Measurements from ENCODE around the gene TNFAIP2.

TNFAIP2 gene

DNA sequence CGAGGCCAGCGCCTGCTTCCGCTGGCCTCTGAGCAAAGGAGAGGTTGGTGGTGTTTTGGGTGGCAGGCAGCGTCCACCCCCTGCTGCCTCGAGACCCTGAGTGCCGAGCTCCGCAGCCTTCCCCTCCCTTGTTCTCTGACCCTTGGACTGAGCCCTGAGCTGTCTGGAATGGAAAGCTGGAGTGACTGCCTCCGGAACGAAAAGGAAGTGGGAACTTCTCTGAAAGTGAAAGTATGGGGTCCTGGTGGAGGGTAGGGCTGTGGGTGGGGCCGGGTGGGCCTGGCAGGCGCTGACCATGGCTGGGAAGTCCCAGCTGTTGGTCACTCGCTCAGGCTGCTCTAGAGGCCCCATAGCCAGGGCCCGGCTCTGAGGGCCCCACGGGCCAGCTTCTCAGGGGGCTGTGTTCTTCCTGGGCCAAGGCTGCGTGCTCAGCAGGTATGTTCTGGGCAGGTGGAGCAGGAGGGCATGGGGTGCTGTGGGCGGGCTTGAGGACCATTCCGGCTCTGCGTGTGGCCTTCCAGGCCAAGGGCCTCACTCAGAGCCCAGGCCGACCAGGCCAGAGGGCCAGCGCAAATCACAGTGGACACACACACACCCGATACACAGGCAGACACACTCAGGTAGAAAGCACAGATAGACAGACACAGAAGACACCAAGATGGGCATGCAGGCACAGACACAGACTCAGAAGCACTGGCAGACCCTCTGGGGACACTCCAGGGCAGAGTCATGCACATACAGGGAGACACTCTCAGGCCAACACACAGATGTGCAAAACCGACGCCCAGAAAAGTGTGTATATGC, 28.7 kb upstream of the TNFAIP2 start, which contains the start of gene EXOC3L4:
Gene EXOC3L4, plus strand, starts transcription at position 320 of the 804 bp plus-strand sequence. CDS start 5,495 bp downstream, outside the sequence.
- no peak for DNase-seq (ENCODE audit: low read depth)

DNA sequence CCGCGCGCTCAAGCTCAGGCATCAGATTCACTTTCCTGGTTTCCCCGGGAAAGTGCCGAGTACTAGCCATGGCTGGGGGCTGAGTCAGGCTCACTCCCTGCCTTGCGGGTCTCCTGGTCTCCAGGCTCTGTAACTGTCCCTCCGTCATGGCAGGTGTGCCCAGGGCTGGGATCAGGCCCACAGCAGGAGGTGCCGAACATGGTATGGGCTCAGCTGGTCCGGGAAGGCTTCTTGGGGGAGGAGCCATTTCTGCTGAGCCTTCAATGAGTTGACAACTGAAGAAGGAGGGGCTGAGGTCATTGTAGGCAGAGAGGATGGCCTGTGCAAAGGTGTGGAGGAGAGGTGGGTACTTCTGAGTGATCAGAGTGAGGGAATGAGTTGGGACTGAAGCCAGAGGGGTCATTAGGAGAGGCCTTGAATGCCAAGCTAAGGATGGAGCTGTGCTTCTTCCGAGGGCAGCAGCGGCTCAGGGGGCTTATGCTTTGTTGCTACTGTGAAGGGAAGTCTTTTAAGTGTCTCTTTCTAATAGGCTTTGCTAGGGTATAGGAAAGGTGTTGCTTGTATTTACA, 28.0 kb upstream of the TNFAIP2 start:
- no peak for DNase-seq (ENCODE audit: low read depth)

DNA sequence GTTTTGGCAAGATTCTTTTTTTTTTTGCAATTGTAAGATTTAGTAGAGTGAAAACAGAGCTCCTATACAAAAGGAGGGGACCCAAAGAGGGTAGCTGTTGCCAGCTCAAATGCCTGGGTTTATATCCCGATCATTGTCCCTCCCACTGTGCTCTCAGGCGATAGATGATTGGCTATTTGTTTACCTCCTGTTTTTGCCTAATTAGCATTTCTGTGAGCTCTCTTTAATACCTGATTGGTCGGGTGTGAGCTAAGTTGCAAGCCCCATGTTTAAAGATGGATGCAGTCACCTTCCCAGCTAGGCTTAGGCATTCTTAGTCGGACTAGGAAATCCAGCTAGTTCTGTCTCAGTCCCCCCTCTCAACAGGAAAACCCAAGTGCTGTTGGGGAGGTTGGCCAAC, 26.9 kb upstream of the TNFAIP2 start:
- no peak for DNase-seq (ENCODE audit: low read depth)

DNA sequence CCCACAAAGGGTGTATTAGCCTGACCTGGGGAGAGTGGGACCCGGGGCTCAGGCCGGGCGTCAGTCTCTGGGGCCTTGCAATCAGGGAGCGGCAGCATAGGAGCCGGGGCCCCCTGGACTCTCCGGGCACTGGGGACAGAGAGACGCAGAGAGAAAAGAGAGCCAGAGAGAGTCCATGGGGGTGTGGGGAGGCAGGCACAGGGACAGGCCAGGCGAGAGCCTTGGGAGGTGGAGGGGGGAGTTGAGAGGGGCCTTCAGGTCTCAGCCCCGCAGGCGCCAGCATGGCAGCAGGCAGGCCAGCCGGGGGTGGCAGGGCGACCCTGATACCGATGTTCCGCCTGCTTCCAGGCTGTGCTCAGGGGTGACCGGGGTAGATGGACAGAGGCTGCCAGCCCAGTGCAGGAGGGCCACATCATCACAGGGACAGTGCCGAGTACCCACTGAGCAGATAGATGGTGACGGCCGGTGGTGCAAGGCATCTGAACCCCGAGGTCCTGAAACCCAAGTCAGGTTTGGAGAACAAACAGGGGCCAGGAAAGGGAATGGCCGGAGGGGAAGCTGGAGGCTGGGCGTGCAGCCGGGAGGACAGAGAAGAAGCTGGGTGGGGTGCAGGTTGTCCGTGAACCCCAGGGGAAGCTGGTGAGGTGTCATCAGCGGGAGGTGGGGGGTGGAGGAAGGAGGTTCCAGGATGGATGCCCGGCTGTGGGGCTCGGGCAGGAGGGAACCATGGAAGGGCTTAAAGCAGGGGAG, 25.8 kb upstream of the TNFAIP2 start:
- DNase-seq (ENCODE audit: low read depth) = no peak

DNA sequence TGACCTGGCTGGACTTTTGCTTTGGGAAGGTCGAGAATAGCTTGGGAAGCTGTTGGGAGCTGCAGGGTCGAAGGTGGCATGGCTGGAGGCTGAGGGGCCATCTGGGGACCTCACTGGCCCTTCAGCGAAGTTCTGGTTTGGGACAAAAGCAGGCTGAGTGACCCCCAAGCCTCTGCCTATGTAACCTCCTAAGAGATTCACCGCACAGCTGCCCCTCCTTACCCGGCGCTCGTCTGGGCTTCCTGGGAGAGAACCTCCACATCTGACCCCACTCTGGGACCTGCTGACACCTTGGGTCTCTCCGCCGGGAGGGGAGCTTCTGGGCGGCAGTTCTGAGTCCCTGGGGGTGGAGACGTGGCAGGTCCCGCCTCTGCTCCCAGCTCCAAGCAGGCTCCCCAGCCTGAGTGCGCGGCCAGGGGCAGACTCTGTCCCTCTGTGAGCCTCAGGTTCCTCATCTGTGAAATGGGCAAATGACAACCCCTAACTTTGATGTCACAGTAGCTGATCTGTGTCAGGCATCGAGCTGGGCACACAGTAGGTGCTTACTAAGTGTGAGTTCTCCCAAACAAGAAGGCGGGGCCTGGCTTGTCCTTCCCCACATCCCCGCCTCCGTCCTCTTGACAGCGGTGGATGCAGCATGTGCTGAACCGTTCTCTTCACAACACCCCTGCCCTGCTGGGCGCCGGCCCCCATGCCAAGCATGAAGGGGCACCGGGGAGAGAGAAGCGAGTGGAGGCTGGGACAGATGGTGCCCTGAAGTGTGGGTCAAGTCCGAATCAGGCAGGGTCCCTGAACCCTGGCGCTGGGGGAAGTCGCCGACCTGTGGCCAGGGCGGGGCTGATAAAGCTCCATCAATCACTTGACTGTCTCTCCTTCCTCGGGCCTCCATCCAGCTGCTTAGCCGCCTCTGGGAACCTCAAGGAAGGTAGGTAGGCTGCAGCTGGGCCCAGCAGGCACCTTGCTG, 25.0 kb upstream of the TNFAIP2 start:
- no peak for DNase-seq (ENCODE audit: low read depth)

DNA sequence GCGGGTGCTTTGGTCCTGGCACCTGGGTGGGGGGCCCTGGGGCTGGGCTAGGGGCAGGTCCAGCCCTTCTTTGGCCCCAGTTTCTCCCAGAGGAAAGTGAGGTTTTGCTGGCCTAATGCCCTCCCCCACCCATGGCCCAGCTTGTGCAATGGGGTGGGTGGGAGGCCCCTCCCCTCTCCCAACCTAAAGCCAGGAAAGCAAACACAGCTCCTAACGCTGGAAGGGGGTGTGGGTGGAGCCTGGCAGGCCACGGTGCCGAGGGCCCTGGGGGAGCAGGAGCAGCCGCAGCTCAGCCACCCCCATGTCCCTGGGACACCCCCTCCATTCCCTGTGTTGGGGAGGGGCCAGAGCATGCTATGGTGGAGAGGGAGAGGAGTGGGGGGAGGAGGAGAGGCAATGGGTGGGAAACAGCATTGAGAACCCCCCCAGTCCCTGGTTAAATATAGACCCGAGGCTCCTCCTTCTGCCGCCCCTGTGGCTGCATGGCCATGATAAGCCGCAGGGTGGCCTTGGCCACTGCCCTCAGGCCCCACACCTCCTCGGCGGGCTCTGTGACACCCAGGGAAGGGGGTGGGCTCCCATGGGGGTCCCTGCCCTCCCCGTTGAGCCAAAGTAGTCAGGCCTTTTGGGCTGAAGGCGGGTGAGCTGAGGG, 24.1 kb upstream of the TNFAIP2 start:
- DNase-seq (ENCODE audit: low read depth) = no peak

DNA sequence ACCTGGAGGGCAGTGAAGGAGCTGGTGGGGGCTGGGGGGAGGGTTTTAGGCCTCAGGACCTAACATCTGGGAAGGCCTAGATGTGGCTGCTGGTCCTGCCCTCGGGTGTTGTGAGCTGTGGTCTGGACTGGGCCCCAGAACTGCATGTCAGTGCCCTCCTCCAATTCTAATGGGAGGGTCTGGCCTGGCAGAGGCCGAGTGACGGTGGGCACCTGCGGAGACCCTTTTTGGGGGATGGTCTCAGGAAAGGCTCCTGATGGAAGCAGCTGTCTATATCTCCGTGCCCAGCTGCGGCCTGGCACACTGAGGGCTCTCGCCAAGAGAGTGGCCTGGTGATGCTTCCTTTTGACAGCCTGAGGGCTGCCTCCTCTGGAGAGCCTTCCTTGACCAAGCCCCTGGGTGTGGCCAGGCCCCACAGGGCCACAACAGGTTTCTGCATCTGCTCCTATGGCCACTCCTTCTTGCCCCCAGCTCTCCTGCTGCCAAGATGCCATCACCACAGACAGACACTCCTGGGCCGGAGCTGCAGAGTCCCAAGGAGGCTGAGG, 23.5 kb upstream of the TNFAIP2 start:
- no peak for DNase-seq (ENCODE audit: low read depth)

DNA sequence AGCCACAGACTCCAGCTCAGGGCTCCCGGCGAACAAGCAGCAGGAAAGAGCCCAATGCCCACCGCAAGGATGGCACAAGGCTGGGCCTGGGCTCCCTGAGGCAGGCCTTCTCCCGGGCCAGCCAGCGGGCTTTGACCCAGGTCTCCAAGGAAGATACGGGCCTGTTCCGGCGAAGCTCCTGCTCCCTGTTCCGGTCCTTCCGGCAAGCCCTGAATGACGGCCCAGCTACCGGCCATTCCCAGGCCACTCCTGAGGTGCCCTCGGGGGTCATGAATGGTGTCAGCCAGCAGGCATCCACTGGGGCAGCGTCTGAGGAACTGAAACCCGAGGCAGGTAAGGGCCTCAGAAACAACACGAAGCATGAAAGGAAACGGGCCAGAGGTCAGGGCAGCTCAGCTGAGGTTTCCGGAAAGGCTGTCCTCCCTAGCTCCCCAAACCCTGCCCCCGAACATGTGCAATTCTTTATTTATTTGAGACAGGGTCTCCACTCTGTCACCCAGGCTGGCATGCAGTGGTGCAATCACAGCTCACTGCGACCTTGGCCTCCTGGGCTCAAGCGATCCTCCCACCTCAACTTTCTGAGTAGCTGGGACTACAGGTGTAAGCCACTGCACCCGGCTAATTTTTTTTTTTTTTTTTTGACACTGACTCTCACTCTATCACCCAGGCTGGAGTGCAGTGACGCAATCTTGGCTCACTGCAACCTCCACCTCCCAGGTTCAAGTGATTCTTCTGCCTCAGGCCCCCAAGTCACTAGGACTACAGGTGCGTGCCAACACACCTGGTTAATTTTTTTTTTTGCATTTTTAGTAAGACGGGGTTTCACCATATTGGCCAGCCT, 22.8 kb upstream of the TNFAIP2 start:
- no peak for DNase-seq (ENCODE audit: low read depth)

DNA sequence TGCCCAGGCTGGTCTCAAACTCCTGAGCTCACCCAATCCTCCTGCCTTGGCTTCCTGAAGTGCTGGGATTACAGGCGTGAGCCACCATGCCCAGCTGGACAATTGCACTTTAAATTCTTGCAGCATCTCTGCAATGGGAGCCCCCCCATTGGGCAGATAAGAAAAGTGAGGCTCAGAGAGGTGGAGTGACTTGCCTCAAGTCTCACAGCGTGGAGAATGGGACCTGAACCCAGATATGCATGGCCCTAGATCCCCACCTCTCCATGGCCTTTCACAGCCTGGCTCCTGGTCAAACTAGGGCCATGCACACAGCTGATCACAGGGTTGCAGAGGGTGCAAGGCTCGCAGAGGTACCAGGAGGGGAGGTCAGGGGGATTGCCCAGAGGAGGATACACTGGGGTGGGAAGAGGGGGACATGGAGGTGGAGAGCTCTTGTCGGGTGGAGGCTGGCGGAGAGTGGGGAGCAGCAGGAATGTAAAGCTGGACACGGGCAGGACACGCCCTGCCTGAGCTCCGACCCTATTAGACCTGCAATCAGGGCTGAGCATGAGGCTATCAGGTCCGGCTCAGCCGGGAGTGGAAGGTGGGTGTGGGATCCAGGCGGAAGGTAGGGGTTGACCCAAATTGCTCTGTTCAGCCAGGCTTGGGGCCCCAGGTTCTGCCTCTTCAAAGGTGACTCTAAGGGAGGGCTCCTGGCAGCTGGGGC, 21.9 kb upstream of the TNFAIP2 start:
- DNase-seq (ENCODE audit: low read depth) = no peak

DNA sequence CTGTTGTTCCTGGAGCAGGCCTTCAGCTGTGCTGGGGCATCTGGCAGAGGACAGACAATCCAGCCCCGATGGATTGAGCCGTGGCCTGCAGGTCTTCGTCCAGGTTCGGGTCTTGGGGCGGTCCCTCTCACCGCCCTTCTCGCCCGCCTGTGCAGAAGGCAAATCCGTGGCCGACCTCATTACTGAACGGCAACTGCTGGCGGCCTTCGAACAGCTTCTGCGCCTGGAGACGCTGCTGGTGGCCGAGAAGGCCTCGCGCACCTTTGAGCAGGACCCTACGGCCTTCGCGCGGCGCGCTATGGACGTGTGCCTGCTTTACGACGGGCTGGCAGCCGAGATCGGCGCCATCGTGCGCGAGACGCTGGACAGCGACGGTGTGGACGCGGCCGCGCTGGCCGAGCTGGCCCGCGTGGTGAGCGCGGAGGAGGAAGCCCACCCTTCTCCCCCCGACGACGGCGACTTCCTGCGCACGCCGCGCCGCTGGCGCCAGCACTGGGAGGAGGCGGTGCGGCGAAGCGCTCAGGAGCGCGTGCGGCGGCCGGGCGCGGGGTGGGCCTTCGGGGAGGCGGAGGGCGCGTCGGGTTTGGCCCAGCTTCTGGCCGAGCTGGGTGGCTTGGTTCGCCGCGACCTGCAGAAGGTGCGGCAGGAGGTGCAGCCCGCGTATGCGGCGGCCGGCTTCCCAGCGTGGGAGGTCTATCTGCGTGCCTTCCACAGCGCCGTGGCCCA, 21.1 kb upstream of the TNFAIP2 start:
- no peak for DNase-seq (ENCODE audit: low read depth)

DNA sequence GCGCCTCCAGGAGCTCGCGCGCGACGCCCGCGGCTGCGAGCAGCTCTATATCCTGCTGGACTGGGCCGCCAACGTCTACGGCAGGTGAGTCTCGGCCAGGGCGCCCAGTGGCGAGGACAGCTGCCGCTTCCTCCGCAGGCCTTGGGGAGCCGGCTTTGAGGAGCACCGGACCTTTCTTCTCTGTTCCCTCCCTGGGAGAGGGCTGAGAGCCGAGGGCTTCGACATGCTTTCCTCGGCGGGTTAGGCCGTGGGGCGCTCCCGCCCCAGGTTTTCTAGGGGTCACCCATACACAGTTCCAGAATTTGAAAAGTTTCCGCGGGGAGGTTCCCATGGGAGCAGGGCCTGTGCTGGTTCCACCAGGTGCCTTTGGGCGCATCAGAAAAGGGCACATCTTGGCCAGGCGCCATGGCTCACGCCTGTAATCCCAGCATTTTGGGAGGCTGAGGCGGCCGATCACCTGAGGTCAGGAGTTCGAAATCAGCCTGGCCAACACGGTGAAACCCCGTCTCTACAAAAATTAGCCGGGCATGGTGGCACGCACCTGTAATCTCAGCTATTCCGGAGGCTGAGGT, 20.5 kb upstream of the TNFAIP2 start:
- no peak for DNase-seq (ENCODE audit: low read depth)

DNA sequence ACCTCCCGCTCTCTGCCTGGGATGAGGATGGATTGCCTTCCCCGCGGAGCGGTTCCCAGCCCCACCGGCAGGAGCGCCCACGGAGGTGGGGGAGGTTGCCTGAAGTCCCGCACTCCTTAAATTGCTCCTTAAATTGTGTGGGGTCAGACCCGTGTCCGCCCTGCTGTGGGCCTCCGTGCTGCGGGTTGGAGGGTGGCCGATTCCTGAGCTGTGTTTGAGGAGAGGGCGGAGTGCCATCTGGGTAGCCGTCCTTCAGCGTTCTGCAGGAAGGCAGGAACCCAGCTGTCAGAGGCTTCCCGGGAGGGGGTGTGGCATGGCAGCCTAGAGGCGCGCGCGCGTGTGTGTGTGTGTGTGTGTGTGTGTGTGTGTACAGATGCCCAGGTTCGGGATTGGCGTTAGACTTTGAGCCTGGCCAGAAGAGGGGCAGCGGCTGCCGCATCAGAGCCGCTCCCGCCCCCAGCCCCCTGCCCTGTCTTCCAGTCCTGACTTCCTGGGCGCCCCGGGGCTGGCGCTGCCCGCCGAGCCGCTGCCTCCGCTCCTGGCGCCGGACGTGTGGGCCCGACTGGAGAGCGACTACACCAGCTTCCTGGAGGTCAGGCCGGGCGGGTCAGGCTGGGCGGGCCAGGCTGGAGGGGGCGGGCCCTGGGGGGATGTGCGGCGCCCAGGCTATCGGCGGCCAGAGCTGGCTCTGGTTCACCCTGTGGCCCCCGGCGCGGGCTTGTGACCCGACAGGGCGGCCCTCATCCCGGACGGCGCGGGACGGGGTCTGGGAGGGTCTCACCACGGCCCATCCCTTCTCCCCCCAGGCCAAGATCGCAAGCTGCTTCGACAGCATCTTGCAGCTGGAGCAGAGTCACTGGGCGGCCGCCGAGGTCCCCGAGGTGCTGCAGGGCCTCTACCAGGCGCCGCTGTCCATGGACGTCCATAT, 19.5 kb upstream of the TNFAIP2 start:
- DNase-seq (ENCODE audit: low read depth) = no peak

DNA sequence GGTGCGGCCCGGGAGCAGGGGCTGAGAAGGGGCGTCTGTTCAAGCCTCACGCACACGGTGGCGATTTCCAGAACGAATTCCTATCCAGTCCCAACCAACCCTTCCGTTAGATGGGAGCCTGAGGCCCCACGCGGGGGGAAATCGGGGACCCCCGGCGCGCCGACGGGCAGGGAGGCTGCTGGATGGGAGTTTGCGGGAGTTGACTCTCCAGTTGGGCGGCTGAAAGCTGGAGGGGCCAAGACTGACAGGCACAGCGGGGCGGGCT, 18.9 kb upstream of the TNFAIP2 start:
- no peak for DNase-seq (ENCODE audit: low read depth)

DNA sequence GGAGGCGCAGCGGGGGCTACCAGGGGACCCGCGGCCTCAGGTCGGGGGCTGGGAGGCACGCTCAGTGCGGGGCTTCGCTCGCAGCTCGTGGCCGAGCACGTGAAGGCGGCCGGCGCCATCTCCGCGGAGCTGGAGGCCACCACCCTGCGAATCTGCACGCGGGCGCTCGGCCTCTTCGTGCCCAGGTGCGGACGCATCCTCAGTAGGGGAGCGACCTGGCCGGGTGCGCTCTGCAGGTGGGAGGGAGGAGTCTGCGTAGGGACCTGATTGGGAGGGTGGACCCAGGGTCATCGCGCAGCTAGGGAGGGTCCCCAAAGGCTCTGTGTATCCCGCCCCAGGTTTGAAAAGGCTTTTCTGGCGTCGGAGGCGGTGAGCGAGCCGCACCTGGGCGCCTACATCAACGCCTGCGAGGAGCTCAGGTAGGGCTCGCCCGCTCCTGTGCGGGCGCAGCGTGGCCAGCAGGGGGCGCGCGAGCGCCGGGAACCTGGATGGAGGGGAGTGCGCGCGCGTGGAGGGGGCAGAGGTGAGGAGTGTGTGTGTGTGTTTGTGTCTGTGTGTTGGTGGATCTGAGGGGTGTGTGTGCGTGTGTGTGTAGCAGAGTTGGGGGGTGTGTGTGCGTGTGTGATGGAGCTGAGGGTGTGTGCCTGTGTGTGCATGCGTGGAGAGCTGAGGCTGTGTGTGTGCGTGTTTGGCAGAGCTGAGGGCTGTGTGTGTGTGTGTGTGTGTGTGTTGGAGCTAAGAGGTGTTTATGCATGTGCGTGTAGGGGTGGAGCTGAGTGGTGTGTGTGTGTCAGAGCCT, 18.4 kb upstream of the TNFAIP2 start:
- no peak for DNase-seq (ENCODE audit: low read depth)

DNA sequence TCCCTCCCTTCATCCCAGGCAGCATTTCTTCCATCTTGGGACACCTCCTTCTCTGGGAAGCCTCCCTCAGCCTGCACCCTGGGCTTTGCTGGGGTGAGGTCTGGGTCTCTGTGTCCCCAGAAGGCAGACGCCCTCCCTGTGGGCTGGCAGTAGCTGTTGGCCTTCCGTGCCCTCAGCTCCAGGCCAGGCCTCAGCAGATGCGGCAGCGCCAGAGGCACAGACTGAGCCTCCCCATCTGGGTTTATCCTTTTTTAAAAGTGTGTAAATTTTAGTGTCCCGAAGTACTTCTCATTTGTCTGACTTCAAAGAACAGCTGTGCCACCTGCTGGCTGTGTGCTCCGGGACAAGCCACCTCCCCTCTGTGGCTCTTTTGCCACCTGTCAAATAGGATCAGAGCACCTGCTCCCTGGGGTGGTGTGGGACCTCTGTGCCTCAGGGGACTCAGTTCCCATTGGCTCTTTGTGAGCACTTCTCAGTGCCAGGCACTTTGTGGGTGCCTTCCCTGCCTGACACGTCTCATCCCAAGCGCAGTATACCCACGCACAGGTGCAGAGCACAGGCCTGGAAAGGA, 17.6 kb upstream of the TNFAIP2 start:
- DNase-seq (ENCODE audit: low read depth) = no peak

DNA sequence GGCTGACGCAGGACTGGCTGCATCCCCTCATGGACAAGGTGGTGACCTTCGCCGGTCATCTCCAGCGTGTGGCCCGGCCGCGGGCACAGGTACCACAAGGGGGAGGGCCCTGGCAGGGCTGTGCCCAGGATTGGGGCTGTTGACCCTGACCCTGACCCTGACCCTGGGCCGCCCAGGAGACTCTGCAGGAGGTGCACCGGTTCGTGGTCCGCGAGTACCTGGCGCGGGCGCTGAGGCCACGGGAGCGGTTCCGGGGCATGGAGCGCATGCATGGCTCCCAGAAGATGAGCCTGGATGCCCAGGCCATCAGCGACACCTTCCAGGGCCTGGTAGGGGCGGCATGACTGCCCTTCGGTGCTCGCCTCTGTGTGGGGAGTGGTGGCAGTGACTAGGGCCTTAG, 15.8 kb upstream of the TNFAIP2 start:
- DNase-seq (ENCODE audit: low read depth) = no peak
